GM18867 (cell line): ENCODE data around the gene FAM227B.
A peak's percentile ranks its signal among the peaks of the same experiment; 100 is the strongest.
"Not testable (repeated sequence)": the region's sequence is repeated elsewhere in the genome, so short reads cannot be mapped to it uniquely, and the experiment has no call there.

Source experiments
- ATAC-seq: cut with Tn5 transposase; IDR thresholded peaks from one replicate; pipeline ENCODE4 v1.9.1; 2021; ENCODE audit warnings: mild to moderate bottlenecking, moderate library complexity; ENCODE audit not compliant: unreplicated experiment

Gene FAM227B

DNA sequence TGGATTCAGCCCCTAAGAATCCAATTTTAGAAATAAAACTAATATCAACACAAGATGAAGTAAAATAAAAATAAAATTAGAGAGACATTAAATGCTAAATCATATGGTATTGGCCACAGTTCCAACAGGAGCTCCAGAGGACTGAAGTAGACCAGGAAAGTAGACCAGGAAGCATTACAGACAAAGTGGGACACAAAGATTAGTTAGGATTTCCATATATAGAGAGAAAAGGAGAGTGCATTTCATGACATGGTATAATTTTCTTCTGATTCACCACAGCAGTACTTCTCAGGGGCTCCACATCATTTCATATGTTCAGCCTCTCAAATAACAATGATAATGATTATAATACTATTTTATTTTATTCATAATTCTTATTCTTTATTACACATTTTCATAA lies 179.3 kb downstream of the FAM227B start:
- ATAC-seq = no peak

DNA sequence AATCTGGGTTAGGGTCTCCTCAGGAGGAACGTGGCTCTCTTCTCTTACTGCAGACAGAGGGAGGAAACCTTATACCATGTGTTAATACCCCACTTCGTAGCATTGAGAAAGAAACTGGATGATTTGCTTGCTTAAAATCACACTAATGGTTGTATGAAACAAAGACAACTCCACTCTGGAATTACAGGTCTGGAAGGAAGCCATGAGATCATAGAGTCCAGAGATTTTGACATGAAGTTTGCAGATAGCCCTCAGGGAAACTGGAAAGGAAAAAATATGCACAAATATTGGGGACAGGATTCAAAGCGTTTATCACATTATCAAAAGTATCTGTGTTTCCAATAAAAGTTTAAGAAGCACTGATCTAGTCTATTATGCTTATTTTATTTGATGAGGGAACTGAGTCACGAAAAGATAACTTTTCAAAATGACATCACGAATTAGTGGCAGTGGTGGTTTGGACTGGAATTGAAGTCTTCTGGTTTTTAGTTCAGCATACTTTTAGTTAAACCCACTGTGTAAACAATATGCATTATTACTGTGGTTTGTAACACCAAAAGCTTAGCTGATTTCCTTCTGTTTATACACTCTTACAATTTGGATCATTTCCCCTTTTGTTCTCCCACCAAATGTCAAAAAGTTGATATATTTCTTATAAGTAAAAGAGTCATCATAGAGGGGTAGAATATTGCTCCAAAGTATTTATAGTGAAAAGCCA lies 180.8 kb downstream of the FAM227B start:
- ATAC-seq = no peak

DNA sequence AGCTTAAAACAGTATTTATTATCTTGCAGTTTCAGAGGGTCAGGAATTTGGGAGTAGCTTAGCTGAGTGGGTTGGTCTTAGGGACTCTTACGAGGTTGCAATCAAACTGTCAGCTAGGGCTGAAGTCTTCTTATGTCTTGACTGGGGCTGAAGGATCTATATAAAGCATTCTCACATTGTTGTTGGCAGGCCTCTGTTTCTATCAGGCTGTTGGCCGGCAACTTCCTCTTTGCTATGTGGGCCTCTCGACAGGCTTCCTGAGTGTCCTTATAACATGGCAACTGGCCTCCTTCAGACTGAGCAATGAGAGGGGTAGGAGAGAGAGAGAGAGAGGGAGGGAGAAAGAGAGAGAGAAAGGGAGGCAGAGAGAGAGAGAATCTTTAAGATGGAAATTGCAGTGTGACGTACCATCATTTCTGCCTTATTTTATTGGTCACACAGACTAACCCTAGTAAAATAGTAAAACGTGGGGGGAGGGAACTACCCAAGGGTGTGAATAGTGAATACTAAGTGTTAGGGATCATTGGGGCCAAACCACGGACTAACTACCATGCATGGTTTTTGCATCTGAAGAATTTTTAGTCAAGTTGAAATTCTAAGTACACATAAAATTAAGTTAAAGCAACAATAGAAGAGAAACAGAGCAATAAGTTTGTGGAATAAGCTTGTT lies 181.5 kb downstream of the FAM227B start:
- peak; percentile 97 for ATAC-seq

DNA sequence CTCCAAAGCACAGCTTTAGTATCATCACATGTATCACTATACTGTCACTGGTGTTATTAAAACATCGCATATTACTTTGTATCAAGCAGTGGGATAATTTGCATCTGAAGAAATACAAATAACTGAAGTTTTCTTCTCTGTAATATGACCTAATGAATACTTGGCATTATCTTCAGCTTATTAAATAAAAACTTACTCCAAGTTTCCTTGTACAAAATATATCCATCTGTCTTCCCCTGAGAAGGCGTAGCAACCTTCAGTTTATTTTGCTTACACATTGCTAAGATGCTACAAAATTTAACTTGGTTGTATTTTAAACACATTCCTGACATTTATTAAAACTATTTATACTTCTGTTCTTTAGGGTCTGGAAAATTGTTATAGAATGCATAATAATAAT lies 183.9 kb downstream of the FAM227B start:
- ATAC-seq = no peak

DNA sequence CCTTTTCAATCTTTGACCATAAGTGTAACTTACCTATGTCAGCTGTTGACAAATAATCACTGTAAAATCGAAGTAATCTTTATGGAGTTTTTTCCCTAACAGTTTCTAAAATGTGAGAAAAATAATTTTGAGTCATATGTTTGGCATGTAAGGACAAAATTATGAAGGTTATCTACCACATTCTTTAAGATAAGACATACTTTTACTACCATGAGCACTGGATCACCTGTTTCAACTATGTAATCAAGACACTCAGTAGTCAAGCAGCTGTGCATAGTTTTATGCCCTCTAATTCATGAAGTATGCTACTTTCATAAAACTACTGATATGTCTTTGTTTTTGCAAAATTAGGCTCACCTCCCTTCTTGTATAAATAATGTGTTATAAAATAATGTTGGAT lies 185.4 kb downstream of the FAM227B start:
- ATAC-seq = no peak

DNA sequence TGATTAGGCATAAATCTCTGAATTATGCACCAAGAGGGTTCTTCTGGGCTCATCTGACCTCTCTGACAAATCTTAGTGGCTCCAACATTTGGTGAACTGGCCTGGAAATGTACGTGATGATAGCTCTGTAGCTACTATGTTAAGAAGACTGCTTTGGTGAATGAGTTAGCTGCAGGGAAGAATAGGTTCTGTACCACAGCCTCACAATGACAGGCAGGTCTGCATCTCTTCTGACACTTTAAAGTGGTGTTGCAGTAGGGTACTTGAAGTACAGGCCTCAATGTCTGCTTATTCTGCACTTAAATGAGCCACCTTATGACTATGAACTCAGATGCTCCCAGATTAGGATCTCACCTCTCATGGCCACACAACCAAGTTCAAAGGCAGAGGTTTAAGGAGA lies 190.6 kb downstream of the FAM227B start:
- ATAC-seq = no peak

DNA sequence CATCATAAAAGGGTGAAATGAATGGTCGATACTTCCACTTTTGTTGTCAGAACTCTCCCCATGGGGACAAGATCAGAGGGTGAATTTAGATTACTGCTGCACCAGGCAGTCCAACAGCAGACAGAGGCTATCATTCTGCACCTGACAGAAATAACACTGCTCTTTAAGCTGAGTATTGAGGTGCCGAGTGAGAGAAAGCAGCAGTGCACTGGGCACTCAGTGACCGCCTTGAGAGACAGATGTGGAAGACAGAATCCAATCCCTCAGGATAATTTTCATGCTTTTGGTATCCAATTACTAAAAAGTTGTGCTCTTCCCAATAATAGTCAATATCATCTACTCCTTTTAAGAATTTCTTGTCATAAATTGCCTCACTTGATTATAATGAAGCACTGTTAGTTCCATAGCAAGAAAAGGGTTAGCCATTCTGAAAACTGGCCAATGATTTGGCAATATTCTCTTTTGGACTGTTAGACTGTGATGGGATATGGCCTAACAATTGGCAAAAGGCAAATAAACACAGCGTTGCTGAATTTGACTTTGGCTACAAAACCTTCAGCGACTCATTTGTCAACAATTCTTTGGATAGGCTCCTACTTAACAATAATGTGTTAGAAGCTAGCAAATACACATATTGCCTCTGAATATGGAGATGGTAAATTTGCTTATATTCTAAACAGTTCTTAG lies 192.1 kb downstream of the FAM227B start:
- ATAC-seq = no peak

DNA sequence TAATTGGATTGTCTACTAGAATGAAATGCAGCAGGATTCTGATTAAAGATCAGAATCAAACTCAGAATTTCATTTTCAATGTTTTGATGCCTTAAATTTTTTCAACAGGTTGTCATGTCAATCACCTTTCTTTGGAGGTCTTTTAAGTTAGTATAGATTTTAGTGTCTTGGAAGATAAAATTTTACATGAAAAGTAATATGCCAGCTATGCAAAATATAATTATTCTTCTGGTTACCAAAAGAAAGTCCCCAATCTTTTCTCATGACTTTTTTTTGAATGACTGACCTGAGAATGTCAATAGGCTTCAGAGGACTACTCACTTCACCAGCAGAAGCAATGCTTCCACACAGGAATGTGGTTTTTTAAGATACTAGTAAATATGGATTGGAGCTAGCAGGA lies 193.2 kb downstream of the FAM227B start:
- no peak for ATAC-seq

DNA sequence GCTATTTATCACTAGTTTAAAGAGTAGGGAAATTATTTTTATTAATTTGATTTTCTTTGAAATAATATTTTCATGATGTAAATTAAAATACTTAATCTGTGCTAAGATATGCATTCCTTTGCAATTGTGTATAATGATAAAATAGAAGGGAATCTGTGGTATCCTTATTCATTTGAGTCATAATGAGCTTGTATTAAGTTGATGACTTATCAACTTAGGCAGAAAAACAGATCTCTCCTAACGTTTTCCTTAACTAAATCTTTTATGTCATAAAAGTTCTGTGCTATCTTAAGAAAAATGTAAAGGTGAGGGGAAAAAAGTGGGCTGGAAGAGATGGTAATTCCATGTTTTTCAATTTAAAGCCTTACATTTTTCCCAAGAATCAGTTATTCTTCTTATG lies 195.7 kb downstream of the FAM227B start:
- ATAC-seq = no peak

DNA sequence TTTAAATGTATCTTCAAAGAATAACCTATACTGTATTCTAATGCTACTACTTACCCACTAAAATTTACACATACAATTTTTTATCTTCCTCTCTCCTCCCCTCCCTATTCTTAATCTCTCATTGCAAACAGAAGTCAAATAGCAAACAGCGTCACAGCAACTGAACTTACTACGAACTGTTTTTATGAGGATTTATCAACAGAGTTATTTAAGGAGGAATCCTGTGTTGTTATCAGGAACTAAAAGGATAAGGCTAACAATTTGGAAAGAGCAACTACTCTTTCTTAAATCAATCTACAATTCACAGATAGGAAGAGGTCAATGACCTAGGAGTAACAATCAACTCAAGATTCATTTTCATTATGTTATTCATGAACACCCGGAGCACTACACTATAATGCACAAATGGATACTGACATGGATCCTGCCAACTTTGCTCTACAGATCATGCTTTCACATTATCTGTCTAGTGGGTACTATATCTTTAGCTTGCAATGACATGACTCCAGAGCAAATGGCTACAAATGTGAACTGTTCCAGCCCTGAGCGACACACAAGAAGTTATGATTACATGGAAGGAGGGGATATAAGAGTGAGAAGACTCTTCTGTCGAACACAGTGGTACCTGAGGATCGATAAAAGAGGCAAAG lies 196.6 kb downstream of the FAM227B start:
- ATAC-seq = no peak

DNA sequence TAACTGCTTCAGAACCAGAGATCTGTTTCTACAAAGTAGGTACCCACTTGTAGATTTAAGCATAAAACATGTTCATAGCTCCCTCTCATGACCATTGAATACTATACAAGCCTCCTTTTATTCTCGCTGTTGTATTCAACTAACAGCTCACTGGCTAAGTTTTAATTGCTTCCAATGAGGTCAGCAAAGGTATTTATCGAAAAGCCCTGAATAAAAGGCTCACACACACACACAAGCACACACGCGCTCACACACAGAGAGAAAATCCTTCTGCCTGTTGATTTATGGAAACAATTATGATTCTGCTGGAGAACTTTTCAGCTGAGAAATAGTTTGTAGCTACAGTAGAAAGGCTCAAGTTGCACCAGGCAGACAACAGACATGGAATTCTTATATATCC lies 197.6 kb downstream of the FAM227B start, which contains the start of gene FGF7:
FGF7 (plus strand) TSS at position 222 of the 400 bp plus-strand sequence. CDS start 1,056 bp downstream, outside the sequence.
- ATAC-seq = no peak

DNA sequence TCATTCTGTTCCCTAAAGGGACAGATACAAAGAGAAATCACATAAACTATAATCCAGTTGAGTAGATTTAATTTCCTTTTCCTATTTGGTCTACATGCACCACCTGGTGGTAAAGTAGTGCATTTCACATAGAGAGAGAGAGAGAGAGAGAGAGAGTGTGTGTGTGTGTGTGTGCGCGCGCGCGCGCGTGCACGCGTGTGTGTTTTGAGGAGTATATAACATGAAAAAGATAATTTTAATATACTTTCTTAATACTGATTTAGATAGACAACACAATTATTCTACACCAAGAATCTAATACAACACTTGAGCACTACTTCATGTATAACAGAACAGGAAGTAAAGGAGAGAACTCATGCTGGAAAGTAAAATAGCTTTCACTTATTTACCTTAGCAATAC lies 198.6 kb downstream of the FAM227B start:
- peak; percentile 83 for ATAC-seq

DNA sequence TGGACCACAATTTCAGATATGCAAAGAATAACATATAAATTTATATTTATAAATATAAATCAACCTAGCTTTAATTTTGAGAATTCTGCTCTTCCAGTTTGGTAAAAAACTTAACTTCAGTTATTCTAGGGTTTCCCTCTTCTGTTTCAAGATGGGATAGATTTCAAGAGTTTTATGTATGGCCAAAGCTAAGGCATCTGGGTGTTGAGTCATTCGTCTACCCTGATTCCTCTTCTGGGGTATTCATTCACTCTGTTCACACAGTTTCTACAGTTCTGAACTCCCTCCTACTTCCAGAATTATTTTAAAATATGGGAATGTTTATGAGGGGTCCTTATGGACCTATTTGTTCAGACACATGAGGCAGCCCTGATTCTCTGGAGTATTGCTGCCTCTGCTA lies 201.8 kb downstream of the FAM227B start:
- ATAC-seq = no peak

DNA sequence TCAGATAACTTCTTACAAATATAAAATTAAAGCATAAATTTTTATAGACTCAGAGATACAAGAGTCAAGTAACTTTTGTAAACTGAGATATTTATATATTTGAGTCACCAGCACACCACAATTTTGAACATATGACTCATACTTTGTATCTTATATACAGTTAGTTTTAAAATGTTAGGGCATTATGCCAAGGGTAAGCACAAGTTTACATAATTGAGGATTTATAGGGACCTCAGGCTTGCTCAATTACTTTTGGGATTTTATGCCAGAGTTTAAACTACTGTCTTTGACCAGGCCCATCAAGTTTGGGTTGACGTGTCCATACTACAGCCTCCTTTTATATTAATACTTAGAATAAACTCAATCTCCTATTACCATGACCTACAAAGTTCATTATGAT lies 205.0 kb downstream of the FAM227B start:
- no peak for ATAC-seq

DNA sequence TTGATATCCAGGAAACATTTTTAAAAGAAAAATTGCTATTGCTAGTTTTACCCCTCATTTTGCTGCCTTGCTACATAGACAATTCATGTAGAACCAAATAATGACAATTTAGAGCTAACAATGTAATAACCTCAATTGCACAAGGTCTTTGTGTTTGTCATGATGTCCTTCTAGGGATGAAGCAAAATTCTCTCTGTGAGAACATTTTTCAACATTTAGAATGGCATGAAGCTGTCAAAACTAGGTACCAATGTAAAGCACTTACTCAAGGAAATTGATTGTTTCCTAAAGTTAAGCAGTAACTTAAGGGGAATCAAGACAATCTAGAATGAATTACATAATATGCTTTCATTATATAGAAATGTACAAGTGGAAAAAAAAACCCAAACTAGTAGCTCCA lies 205.5 kb downstream of the FAM227B start:
- ATAC-seq = no peak

DNA sequence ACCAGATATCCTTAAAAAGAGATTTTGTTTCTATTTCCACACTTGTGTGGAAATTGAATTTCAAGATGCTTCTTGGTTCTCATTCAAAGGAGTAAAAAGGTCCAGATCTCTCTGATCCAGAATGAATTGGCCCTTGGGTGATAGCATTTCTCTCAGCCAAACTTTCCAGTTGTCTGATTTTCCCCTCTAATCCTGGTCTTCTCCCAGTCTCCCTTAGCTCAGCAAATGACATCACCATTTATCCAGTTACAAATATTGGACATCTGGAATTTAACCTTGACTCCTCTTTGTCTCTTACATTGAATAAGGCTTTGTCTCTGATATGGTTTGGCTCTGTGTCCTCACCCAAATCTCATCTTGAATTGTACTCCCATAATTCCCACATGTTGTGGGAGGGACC lies 207.8 kb downstream of the FAM227B start:
- ATAC-seq = no peak

DNA sequence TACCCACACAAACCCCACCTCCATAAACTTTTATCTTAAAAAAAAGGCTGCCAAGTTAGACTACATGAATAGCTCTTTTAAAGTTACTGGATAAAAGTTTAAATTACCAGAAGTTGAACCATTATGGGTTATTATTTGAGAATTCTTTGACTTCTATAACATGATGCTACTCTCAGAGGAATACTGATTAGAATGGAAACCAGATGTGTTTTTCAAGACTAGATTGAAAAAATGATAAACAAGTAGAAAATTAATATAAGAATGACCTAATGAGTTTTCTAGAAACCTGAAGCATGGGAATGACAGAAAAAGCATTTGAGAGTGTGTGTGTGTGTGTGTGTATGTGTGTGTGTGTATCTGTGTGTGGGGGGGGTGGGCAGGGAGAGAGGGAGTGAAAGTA lies 210.0 kb downstream of the FAM227B start:
- ATAC-seq = no peak

DNA sequence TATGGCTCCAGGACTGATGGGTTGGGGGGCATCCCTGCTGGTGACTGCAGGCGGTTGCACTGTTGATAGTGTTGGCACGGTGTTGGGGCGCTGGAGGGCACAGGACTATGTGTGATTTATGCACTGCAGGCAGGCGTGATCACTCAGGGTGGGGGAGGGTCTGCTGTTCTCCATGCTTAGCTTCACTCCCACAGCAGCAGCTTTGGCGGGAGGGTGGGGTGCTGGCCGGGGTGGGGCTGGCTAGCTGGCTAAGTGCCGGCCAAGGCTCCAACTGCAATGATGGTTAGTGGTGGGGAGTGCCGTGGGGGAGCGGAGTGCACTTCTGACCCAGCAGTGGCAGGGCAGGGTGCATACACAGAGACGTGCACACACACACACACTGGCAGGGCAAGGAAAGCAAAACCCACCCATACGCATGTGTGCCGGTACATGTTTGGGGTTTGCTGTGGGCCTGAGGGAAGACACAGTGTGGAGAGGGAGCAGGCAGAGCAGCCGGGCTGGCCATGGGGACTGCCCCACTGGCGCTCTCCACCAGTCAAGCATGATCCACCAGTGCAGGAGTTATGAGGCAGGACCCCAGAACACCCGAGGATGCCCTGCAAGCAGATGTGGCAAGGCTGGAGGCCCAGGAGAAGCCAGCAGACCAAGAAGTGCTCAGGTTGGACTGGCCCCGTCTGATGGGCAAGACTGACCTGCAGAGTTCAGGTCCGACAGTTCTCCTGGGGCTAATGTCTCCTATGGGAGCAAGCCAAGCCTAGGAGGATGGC lies 214.1 kb downstream of the FAM227B start:
- no peak for ATAC-seq

DNA sequence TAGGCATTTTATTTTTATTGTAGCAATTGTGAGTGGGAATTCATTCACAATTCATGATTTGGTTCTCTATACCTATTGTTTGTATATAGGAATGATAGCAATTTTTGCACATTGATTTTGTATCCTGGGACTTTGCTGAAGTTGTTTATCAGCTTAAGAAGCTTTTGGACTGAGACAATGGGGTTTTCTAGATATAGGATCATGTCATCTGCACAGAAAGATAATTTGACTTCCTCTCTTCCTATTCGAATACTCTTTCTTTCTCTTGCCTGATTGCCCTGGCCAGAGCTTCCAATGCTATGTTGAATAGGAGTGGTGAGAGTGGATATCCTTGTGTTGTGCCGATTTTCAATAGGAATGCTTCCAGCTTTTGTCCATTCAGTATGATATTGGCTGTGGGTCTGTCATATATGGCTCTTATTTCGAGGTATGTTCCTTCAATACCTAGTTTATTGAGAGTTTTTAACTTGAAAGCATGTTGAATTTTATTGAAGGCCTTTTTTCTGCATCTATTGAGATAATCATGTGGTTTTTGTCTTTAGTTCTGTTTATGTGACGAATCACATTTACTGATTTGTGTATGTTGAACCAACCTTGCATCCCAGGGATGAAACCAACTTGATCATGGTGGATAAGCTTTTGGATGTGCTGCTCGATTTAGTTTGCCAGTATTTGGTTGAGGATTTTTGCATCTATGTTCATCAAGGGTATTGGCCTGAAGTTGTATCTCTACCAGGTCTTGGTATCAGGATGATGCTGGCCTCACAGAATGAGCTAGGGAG lies 217.9 kb downstream of the FAM227B start:
- ATAC-seq = not testable (repeated sequence)

DNA sequence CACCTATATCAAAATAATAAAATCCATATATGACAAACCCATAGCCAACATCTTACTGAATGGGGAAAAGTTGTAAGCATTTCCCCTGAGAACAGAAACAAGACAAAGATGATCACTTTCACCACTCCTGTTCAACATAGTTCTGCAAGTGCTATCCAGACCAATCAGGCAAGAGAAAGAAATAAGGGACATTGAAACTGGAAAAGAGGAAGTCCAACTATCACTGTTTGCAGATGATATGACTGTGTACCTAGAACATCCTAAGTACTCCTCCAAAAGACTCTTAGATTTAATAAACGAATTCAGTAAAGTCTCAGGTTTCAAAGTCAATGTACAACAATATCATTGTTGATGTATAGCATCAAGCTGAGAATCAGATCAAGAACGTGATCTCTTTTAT lies 233.1 kb downstream of the FAM227B start:
- ATAC-seq = no peak
